SJSA1 (cell line): Measurements from ENCODE around the gene BPIFB2. TPM values are rescaled to one million over a fixed set of nuclear protein-coding genes. Genes with fewer than 3 reads are reported as not detected.
"Not testable (repeated sequence)": the region's sequence is repeated elsewhere in the genome, so short reads cannot be mapped to it uniquely, and the experiment has no call there.

Experiments
- DNase-seq, 2 experiments: peaks; one replicate each; pipeline ENCODE4 v3.0.0-alpha.2; 2015 to 2020; ENCODE audit warnings: low spot score in 2 of 2, low read depth in 1 of 2
- H3K27ac ChIP-seq: fragments of 250-450 bp; sonication (Bioruptor Pico); 2 replicates; pipeline ENCODE4 v1.5.1; 2020; ENCODE audit warnings: mild to moderate bottlenecking, moderate library complexity
- H3K27me3 ChIP-seq: fragments of 250-450 bp; sonication (Bioruptor Pico); replicated peaks from 2 replicates; pipeline ENCODE4 v1.5.1; 2020; ENCODE audit warnings: mild to moderate bottlenecking, moderate library complexity
- H3K36me3 ChIP-seq: fragments of 250-450 bp; sonication (Bioruptor Pico); 2 replicates; pipeline ENCODE4 v1.5.1; 2020; ENCODE audit warnings: mild to moderate bottlenecking
- H3K4me1 ChIP-seq: fragments of 250-450 bp; sonication (Bioruptor Pico); replicated peaks from 2 replicates; pipeline ENCODE4 v1.6.1; 2021; ENCODE audit warnings: mild to moderate bottlenecking
- H3K4me3 ChIP-seq: fragments of 250-450 bp; sonication (Bioruptor Pico); 2 replicates; pipeline ENCODE4 v1.5.1; 2020; ENCODE audit warnings: mild to moderate bottlenecking
- H3K9me3 ChIP-seq: fragments of 250-450 bp; sonication (Bioruptor Pico); replicated peaks from 2 replicates; pipeline ENCODE4 v1.5.1; 2020; ENCODE audit warnings: mild to moderate bottlenecking
- total RNA-seq: library from RNA; depleted of rRNA; stranded (reverse); fragments of >200 nt; shearing (Covaris generic); gene quantifications from 2 replicates; pipeline ENCODE4 v1.2.3, GENCODE V29; 2014

Gene BPIFB2
- total RNA-seq, 1 experiment from 2014 or later = not detected

DNA sequence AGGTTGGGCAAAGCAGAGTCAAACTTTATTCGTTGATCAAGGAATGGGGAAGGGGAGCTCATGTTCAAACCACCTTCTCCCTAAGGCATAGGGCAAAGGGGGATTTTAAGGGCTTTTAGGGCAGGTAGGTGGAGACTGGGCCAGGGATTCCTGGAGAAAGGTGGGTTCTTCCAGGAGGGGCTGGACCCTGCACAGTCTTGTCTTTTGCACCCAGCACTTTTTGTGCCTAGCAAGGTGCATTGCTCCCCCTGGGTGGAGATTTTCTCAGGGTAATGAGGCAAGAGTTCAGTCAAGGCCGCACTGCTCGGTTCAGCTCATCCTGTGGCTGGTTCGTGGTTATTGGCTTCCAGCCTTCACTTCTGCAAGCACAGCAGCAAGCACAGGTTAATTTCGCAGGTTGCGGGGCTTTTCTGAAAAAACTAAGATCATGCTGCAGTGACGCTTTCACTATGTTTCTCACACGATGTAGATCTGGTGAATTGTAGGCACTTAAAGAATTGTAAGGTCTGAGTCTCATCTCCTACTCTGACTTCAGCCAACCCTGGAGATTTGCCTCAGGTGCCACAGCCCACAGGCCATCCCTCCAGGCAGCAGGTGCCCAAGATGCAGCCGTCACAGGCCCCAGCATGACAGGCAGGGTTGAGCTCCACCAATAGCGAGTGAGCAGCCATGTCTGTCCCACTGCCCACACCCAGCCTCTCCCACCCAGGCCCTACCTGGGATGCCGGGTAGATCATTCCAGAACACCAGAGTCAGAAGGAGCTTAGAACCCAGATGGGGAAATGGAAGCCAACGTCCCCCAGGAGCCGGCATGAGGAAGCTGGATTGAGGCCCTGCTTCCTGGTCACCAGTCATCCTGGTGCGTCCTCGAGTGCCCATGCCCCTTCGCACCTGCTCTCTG is 40.4 kb upstream of the BPIFB2 start:
- Histone ChIP-seq H3K9me3 (no peaks in the 10 kb centered on the region), H3K4me3 (no peak overlapping the region), H3K27me3 (no peaks in the 10 kb centered on the region), H3K27ac (no peak overlapping the region), H3K4me1 (peaks cover 8% of the 10 kb centered on the region), H3K36me3 (no peaks in the 10 kb centered on the region)
- DNase-seq = peak in 1 of 2 experiments; percentile 32

- H3K9me3 ChIP-seq = no peaks in the 10 kb centered on the region
- peaks cover 15% of the 10 kb centered on the region for H3K4me1 ChIP-seq
- H3K4me3 ChIP-seq = no peak overlapping the region
- H3K27me3 ChIP-seq = no peaks in the 10 kb centered on the region
- no peak overlapping the region for H3K27ac ChIP-seq
- H3K36me3 ChIP-seq = no peaks in the 10 kb centered on the region
- peak in 1 of 2 experiments; percentile 19 for DNase-seq
These were observed 39.5 kb upstream of the BPIFB2 start for GRCh38 chr20:32967961-32968457.

DNA sequence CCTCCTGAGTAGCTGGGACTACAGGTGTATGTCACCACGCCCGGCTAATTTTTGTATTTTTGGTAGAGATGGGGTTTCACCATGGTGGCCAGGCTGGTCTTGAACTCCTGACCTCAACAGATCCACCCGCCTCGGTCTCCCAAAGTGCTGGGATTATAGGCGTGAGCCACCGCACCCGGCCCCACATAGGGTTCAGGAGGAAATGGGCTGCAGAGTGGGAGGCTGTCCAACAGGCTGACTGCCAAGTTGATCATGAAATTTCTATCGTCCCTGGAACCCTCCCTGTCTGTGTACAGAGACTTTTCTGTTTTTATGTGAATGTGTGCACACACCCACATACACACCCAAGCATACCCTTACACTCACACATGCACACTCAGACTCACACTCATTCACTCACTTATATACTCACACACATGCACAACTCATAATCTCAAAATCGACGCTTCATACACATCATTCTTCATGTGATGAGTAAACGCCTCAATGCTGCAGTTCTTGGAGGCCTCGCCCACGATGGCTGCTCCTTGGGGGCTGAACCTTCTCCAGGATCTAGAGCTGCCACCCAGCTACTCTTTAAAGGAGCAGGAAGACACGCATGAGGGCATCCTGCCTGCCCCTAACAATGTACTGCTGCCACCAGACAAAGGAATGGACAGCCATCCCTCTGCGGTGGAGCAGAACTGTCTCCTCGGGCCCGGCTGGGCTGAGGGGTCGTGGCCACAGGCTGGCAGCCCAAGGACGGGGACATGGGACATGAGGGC is 38.8 kb upstream of the BPIFB2 start:
- Histone ChIP-seq H3K27me3 (no peaks in the 10 kb centered on the region), H3K4me1 (peaks cover 15% of the 10 kb centered on the region), H3K36me3 (no peaks in the 10 kb centered on the region), H3K27ac (no peak overlapping the region), H3K9me3 (no peaks in the 10 kb centered on the region), H3K4me3 (no peak overlapping the region)
- peak in 1 of 2 experiments; percentile 32 for DNase-seq

- Histone ChIP-seq H3K4me1 (peaks cover 15% of the 10 kb centered on the region), H3K4me3 (no peak overlapping the region), H3K36me3 (no peaks in the 10 kb centered on the region), H3K27me3 (no peaks in the 10 kb centered on the region), H3K9me3 (no peaks in the 10 kb centered on the region), H3K27ac (no peak overlapping the region)
- DNase-seq = peak in 1 of 2 experiments; percentile 40
These were observed 38.0 kb upstream of the BPIFB2 start for GRCh38 chr20:32969356-32970114.

DNA sequence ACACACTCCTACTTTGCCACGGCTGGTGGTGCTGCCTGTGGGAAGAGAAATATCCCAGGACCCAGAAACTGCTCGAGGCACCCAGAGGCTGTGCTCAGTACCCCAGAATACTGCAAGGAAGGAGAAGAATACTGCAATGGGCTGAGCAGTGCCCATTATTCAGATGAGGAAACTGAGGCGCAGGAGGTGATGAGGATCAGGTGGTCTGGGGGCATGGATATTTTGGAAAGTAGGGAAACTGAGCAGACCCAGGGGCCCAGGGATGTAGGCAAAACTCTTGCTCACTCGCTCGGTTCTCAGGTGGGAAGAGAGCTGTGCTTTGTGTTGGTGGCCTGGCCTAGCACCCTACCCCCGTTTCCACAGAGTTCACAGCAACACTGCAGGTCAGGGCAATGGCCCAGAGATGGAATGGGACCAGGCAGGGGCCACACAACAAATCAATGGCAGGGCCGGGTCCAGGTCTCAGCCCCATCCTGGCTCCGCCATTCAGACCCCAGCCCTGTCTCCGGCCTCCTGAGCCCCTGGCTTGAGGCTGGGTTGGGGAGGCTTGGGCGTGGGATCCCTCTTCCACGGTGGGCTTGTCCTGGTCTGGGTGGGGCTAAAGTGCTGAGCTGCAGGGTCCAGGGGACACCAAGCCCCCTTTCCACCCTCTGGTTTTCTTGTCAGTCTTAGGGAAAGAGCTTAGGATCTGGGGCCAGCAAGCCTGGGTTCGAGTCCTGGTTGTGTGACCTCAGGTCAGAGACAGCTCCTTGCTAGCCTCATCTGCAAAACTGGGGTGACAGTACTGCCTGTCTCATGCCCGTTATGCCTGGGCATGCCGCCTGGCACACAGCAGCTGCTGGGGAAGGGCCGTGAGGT is 37.2 kb upstream of the BPIFB2 start:
- no peak overlapping the region for H3K4me3 ChIP-seq

DNA sequence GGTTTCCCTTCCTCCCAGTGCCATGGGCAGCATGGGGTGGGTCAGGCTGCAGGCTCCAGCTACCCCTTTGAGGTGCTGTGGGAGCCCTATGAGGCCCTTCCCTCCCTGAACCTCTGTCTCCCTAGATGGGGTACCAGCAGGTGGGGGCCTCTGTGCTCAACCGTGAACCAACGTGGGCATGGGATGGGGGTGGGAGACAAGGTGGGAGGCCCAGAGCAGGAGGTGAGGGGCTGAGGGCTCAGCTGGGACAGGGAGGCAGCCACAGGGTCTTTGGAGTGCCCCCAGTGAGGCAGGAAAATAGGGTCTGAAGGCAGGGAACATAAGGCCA is 36.6 kb upstream of the BPIFB2 start:
- Histone ChIP-seq H3K27ac (no peak overlapping the region), H3K27me3 (no peaks in the 10 kb centered on the region), H3K36me3 (no peaks in the 10 kb centered on the region), H3K9me3 (no peaks in the 10 kb centered on the region), H3K4me3 (no peak overlapping the region), H3K4me1 (peaks cover 15% of the 10 kb centered on the region)
- no peak for DNase-seq

More for the DNA sequence above, 37.2 kb upstream of the BPIFB2 start:
- DNase-seq = peak in 1 of 2 experiments; percentile 36
- Histone ChIP-seq H3K36me3 (no peaks in the 10 kb centered on the region), H3K27me3 (no peaks in the 10 kb centered on the region), H3K27ac (no peak overlapping the region), H3K4me1 (peaks cover 15% of the 10 kb centered on the region), H3K9me3 (no peaks in the 10 kb centered on the region)

DNA sequence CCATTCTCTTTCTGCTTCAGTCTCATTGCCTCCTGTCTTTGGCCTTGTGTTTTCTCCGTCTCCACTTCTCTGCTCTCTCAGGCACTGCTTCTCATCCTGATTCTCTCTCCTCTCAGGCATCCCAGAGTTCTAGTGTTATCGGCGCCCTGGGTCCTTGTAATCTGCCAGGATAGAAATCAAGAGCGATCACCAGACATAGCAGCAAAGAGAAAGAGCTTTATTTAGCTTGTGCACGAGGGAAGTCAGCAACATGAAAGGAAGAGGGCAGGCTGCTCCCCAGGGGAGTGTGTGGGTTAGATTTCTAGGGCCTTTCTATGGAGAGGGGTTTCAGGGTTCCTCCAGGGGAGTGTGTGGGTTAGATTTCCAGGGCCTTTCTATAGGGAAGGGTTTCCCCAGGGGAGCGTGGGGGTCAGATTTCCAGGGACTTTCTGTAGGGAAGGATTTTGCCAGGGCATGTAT is 35.8 kb upstream of the BPIFB2 start:
- H3K27me3 ChIP-seq = no peaks in the 10 kb centered on the region
- 0 out of 2 replicates have a peak, but pooled peaks cover 3% of the 10 kb centered on the region for H3K9me3 ChIP-seq
- H3K4me1 ChIP-seq = peaks cover 15% of the 10 kb centered on the region
- no peak overlapping the region for H3K27ac ChIP-seq
- no peak overlapping the region for H3K4me3 ChIP-seq
- DNase-seq = peak in 1 of 2 experiments; percentile 17
- H3K36me3 ChIP-seq = no peaks in the 10 kb centered on the region

DNA sequence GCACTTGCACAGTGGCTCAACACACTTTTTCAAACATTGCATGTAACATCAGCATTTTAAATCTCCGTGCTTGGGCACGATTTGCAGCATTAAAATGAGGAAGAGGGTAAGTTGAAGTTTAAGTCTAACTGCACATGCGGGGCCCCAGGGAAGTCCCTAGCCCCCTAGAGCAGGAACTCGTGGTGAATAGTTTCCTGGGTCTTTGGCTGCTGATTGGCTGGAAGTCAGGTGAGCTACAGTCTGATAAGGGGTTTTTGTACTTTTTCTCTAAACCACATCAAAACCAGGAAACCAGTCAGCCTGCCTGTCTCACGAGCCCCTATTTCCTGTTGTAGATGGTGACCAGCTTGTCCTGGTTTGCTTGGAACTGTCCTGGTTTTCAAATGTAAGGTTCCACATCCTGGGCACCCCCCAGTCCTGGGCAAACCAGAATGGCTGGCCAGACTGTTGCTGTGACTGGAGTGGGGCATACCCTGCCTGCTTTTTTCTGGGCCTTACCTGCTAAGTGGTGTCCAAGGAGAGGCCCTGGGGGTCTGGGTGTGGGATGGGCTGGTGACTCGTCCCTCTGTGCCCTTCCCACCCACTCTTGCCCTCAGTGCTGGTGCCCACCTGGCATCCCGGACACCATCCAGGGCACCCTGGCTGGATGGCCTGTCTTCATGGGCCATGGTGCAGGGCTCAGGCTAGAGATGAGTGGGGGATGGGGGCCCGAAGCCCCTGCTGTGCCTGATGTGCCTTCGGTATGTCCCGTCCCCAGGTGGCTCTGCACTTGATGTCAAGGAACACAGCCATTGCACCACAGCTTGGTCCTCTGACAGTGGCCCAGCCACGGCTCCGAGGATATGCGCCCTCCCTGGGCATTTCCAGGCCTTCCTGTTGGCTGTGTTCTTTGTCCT is 35.1 kb upstream of the BPIFB2 start:
- peak in 1 of 2 experiments; percentile 32 for DNase-seq

DNA sequence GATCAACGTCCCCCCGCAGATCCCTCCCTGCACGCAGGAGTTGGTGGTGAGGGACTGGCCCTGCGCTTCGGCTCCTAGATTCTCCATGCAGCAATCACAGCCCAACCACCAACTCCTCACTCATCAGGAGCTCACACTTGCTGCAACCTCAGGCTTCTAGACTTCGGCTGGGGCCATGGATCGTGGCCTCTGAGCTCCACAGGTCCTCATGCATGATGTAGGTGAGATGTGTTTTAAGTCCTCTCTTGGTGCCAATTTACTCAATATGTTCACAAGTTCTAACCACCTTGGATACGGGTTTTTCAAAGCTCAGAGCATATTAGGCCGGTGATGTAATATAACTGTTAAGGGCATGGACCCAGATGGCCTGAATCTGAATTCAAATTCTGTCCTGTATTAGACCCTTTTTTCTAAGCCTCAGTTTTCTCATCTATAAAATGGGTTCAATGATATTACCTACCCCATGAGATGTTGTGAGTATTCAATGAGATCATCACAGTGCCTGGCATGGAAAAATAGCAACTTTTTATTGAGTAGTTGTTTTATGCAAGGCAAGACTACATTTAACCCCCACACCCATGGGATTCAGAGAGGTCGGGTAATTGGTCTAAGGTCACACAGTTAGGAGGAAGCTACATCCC is 34.3 kb upstream of the BPIFB2 start:
- Histone ChIP-seq H3K4me1 (peaks cover 15% of the 10 kb centered on the region), H3K4me3 (no peak overlapping the region), H3K36me3 (no peaks in the 10 kb centered on the region), H3K9me3 (0 out of 2 replicates have a peak, but pooled peaks cover 10% of the 10 kb centered on the region), H3K27ac (no peak overlapping the region), H3K27me3 (no peaks in the 10 kb centered on the region)
- DNase-seq = no peak

More for the DNA sequence above, 35.1 kb upstream of the BPIFB2 start:
- Histone ChIP-seq H3K27ac (no peak overlapping the region), H3K36me3 (no peaks in the 10 kb centered on the region), H3K4me3 (no peak overlapping the region), H3K27me3 (no peaks in the 10 kb centered on the region), H3K4me1 (peaks cover 15% of the 10 kb centered on the region), H3K9me3 (0 out of 2 replicates have a peak, but pooled peaks cover 8% of the 10 kb centered on the region)

- not testable (repeated sequence) for H3K36me3 ChIP-seq
- peak in 1 of 2 experiments; percentile 11 for DNase-seq
These were observed 33.1 kb upstream of the BPIFB2 start for GRCh38 chr20:32974204-32975064.

GRCh38 chr20:32975121-32975520 is 32.4 kb upstream of the BPIFB2 start:
- H3K27me3 ChIP-seq, H3K36me3 ChIP-seq, H3K9me3 ChIP-seq, H3K4me3 ChIP-seq, H3K27ac ChIP-seq: not testable (repeated sequence)
- peaks cover 21% of the 10 kb centered on the region for H3K4me1 ChIP-seq
- peak in 1 of 2 experiments; percentile 3 for DNase-seq

More at GRCh38 chr20:32974204-32975064, 33.1 kb upstream of the BPIFB2 start:
- not testable (repeated sequence) for H3K27ac ChIP-seq, H3K4me3 ChIP-seq, H3K27me3 ChIP-seq, H3K9me3 ChIP-seq
- peaks cover 14% of the 10 kb centered on the region for H3K4me1 ChIP-seq
